ENCODE results near the gene RHBDL3. TPM values are rescaled to one million over a fixed set of nuclear protein-coding genes. Genes with fewer than 3 reads are reported as not detected.

The RHBDL3 gene
- total RNA-seq, 1 experiment from 2014 or later = 12.5 TPM

GRCh38 chr17:32256012-32256700 is 9.5 kb upstream of the RHBDL3 start:
- Histone ChIP-seq H4K20me1 (ENCODE audit: control insufficient read depth, insufficient read depth, insufficient read length) (no peaks in the 10 kb centered on the region), H3K9me3 (ENCODE audit: control insufficient read depth, low read depth, low read length) (no peaks in the 10 kb centered on the region), H2AK5ac (ENCODE audit: insufficient read length, low read length) (no peak overlapping the region), H3K9ac (ENCODE audit: extremely low read depth, insufficient read length, low read length) (no peak overlapping the region), H3K23ac (ENCODE audit: insufficient read length, low read depth, low read length) (no peak overlapping the region), H2BK5ac (ENCODE audit: insufficient read length, low read length) (no peak overlapping the region), H4K91ac (ENCODE audit: insufficient read length, low read depth, low read length) (no peak overlapping the region), H4K8ac (replicated peaks; ENCODE audit: insufficient read length, low read depth, low read length) (no peak overlapping the region), H4K5ac (ENCODE audit: insufficient read length, low read depth, low read length) (no peak overlapping the region), H2BK12ac (ENCODE audit: insufficient read length, low read depth, low read length) (no peak overlapping the region), H3K79me2 (ENCODE audit: insufficient read depth, low read length) (no peaks in the 10 kb centered on the region), H3K56ac (ENCODE audit: insufficient read length, low read depth, low read length) (no peak overlapping the region), H3K4ac (ENCODE audit: low read depth, low read length) (no peak overlapping the region), H3K4me2 (ENCODE audit: insufficient read depth, insufficient read length, low read length) (no peak overlapping the region), H3K14ac (ENCODE audit: insufficient read depth, low read length) (no peak overlapping the region), H2BK15ac (ENCODE audit: low read depth, low read length) (no peak overlapping the region), H3T11ph (ENCODE audit: low read length) (no peak overlapping the region), H2AFZ (ENCODE audit: low read length) (no peak overlapping the region), H3K27ac (ENCODE audit: insufficient read length, low read depth, low read length) (no peak overlapping the region), H3K23me2 (ENCODE audit: insufficient read length, low read depth, low read length, poor library complexity, severe bottlenecking) (no peaks in the 10 kb centered on the region), H3K27me3 (ENCODE audit: insufficient read depth, low read length) (no peaks in the 10 kb centered on the region), H2BK20ac (ENCODE audit: low read depth, low read length, poor library complexity, severe bottlenecking) (no peak overlapping the region), H3K4me1 (ENCODE audit: insufficient read depth, low read length) (peaks cover 2% of the 10 kb centered on the region; the same call in 1 of the 2 replicates), H2BK120ac (ENCODE audit: low read depth, low read length, poor library complexity, severe bottlenecking) (no peak overlapping the region), H3K79me1 (ENCODE audit: insufficient read depth, low read depth, low read length, poor library complexity, severe bottlenecking) (no peaks in the 10 kb centered on the region), H3K18ac (ENCODE audit: insufficient read length, low read depth, low read length) (no peak overlapping the region)
- TF ChIP-seq CTCF (conservative IDR thresholded peaks at IDR 0.05) = no peak
- no peak overlapping the region; a peak in 1 of 7 replicates for H3K27ac Mint-ChIP-seq
- no CpG with 5 or more reads among the region's 9 CpGs for WGBS (ENCODE audit: extremely low coverage, insufficient read length, low lambda C conversion rate)
- peaks cover 18 to 35% of the 10 kb centered on the region in 2 experiments for H3K4me1 Mint-ChIP-seq
- H3K9me3 Mint-ChIP-seq = no peaks in the 10 kb centered on the region; a peak in 1 of 5 replicates
- no peaks in the 10 kb centered on the region; a peak in 1 of 7 replicates for H3K36me3 Mint-ChIP-seq (ENCODE audit: insufficient read depth in 1 of 3, low read depth in 3 of 3)
- H3K27me3 Mint-ChIP-seq (ENCODE audit: low read depth) = peaks cover 9% of the 10 kb centered on the region
- H3K4me3 Mint-ChIP-seq = no peak overlapping the region
- no peak for DNase-seq
